ENCODE results near the gene DENND1A. TPM values are rescaled to one million over a fixed set of nuclear protein-coding genes. Genes with fewer than 3 reads are reported as not detected.

Gene DENND1A
- total and polyA plus RNA-seq, 12 donors, result 7.3 to 36.7 (median 19.6) TPM

GRCh38 chr9:123835821-123836220 is 94.1 kb downstream of the DENND1A start:
- H3K9me3 ChIP-seq (replicated peaks in 1 of 3), result no peaks in the 10 kb centered on the region
- no peak for DNase-seq
- H3K36me3 ChIP-seq (replicated peaks in 1 of 2), result no peaks in the 10 kb centered on the region
- H3K27ac ChIP-seq, result no peak overlapping the region
- no peak overlapping the region for H3K4me3 ChIP-seq
- peaks cover 0 to 18% of the 10 kb centered on the region in 2 donors for H3K4me1 ChIP-seq (replicated peaks in 1 of 2)
- no peaks in the 10 kb centered on the region for H3K27me3 ChIP-seq
- no peak for TF ChIP-seq CTCF (IDR thresholded peaks at IDR 0.05)
- no peak for TF ChIP-seq POLR2A (IDR thresholded peaks at IDR 0.05)
- 80 to 88% (median 83%) methylated on average over 1 of the region's 1 CpG for WGBS, 4 donors
- intact Hi-C loops (cut with DNase I), result no loop called here

GRCh38 chr9:123834889-123835562 is 94.9 kb downstream of the DENND1A start:
- Histone ChIP-seq H3K36me3 (replicated peaks in 1 of 2) (no peaks in the 10 kb centered on the region), H3K4me3 (peak overlapping the region in 1 of 4 donors; percentile 10), H3K4me1 (replicated peaks in 1 of 2) (peaks cover 0 to 18% of the 10 kb centered on the region in 2 donors), H3K27ac (peak overlapping the region in 2 of 5 donors; percentile 6 to 79), H3K9me3 (replicated peaks in 1 of 3) (no peaks in the 10 kb centered on the region), H3K27me3 (no peaks in the 10 kb centered on the region)
- 40 to 43% (median 42%) methylated on average over 7 of the region's 7 CpGs for WGBS, 4 donors
- no peak for TF ChIP-seq POLR2A (IDR thresholded peaks at IDR 0.05)
- intact Hi-C loops (cut with DNase I), result no loop called here
- peak in 1 of 7 donors; percentile 7 for DNase-seq

- H3K4me3 ChIP-seq, result peak overlapping the region in 1 of 4 donors; percentile 10
- intact Hi-C loops (cut with DNase I), result no loop called here
- peaks cover 0 to 4% (median under 1%) of the 10 kb centered on the region in 3 donors for H3K9me3 ChIP-seq (replicated peaks in 1 of 3)
These were observed 95.6 kb downstream of the DENND1A start for GRCh38 chr9:123834218-123834888.

GRCh38 chr9:123832858-123833650 is 96.9 kb downstream of the DENND1A start:
- 76 to 86% (median 82%) methylated on average over 7 to 8 of the region's 8 CpGs for WGBS, 4 donors

More at GRCh38 chr9:123834218-123834888, 95.6 kb downstream of the DENND1A start:
- 59 to 69% (median 64%) methylated on average over 7 of the region's 7 CpGs for WGBS, 4 donors
- TF ChIP-seq POLR2A (IDR thresholded peaks at IDR 0.05), result no peak
- TF ChIP-seq CTCF (IDR thresholded peaks at IDR 0.05), result no peak
- Histone ChIP-seq H3K27ac (peak overlapping the region in 1 of 5 donors; percentile 6), H3K27me3 (no peaks in the 10 kb centered on the region), H3K4me1 (replicated peaks in 1 of 2) (peaks cover 0 to 18% of the 10 kb centered on the region in 2 donors), H3K36me3 (replicated peaks in 1 of 2) (no peaks in the 10 kb centered on the region)
- no peak for DNase-seq

More at GRCh38 chr9:123832858-123833650, 96.9 kb downstream of the DENND1A start:
- H3K27ac ChIP-seq, result no peak overlapping the region
- TF ChIP-seq POLR2A (IDR thresholded peaks at IDR 0.05), result no peak
- no peak for TF ChIP-seq CTCF (IDR thresholded peaks at IDR 0.05)
- no peaks in the 10 kb centered on the region for H3K36me3 ChIP-seq (replicated peaks in 1 of 2)
- H3K9me3 ChIP-seq (replicated peaks in 1 of 3), result peaks cover 0 to 17% (median 11%) of the 10 kb centered on the region in 3 donors
- intact Hi-C loops (cut with DNase I), result no loop called here
- H3K4me1 ChIP-seq (replicated peaks in 1 of 2), result peaks cover 0 to 18% of the 10 kb centered on the region in 2 donors
- H3K27me3 ChIP-seq, result no peaks in the 10 kb centered on the region
- no peak overlapping the region for H3K4me3 ChIP-seq
- peak in 1 of 7 donors; percentile 14 for DNase-seq

All from adrenal gland (tissue), 12 donors.